HG03159 (cell line): ENCODE data around the gene GNPTG.

Experiments
- ATAC-seq: cut with Tn5 transposase; IDR thresholded peaks from one replicate; pipeline ENCODE4 v1.9.1; 2021; ENCODE audit warnings: mild to moderate bottlenecking, moderate library complexity; ENCODE audit not compliant: unreplicated experiment

Gene GNPTG

GRCh38 chr16:1392826-1393225 lies 41.1 kb downstream of the GNPTG start:
- ATAC-seq, result no peak

GRCh38 chr16:1393613-1394176 lies 42.0 kb downstream of the GNPTG start:
- no peak for ATAC-seq

- ATAC-seq, result no peak
Observed at GRCh38 chr16:1394367-1394951, 42.7 kb downstream of the GNPTG start.

- ATAC-seq, result no peak
Observed at GRCh38 chr16:1395444-1396031, 43.8 kb downstream of the GNPTG start.

GRCh38 chr16:1397779-1398178 lies 46.0 kb downstream of the GNPTG start:
- no peak for ATAC-seq

GRCh38 chr16:1398351-1398750 lies 46.6 kb downstream of the GNPTG start:
- no peak for ATAC-seq

GRCh38 chr16:1398826-1399581 lies 47.3 kb downstream of the GNPTG start:
- no peak for ATAC-seq

- no peak for ATAC-seq
Observed at GRCh38 chr16:1401061-1401757, 49.5 kb downstream of the GNPTG start.

GRCh38 chr16:1401758-1402154 lies 50.0 kb downstream of the GNPTG start:
- ATAC-seq, result no peak

- no peak for ATAC-seq
Observed at GRCh38 chr16:1403036-1403435, 51.3 kb downstream of the GNPTG start.

GRCh38 chr16:1403733-1404132 lies 52.0 kb downstream of the GNPTG start:
- ATAC-seq, result no peak

- ATAC-seq, result peak; percentile 18
Observed at GRCh38 chr16:1407753-1408152, 56.0 kb downstream of the GNPTG start.

- peak; percentile 72 for ATAC-seq
Observed at GRCh38 chr16:1408171-1408837, 56.6 kb downstream of the GNPTG start.

GRCh38 chr16:1412847-1413246 lies 61.1 kb downstream of the GNPTG start:
- ATAC-seq, result no peak
